Measurements from ENCODE around the gene CHPF2.

The CHPF2 gene

DNA sequence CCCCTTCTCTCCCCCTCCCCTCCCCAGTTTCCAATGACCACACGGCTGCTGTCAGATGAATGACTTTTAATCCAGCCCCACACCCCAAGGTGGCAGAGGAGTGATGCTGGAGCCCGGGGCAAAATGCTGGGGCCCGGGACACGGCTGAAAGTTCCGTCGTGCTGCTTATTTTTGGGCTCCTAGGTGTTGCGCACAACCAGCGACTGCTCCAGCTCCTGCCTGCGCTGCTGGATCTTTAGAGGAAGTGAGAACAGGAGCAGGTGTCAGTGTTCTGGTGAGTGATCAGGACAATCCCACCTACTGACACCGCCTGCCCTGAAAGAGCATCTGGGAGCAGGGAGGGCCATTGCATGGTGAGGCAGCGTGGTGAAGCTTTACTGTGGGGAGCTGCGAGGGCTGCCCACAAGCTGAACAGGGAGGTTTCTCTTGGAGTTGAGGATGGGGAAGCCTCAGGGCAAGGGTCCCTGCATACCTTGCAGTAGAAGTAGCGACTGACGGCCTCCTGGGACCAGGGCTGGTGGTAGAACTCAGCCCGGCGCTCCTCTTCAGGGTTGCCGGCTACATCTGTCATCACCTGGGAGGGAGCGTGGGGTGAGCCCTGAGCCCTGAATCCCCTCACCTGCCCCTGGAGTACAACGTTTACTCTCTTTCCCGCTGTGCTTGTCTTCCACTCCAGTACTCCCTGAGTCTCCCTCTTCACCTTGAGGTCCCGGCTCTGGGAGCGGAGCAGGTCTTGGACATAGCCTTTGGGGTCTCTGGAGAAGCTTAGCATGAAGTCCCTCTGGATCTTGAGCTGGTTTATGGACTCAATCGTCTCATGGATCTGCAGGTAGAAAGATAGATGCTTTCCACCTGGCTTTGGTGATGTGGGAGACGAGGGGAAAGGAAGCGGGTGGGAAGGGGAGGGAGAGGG, 6.9 kb downstream of the CHPF2 start:
- Histone ChIP-seq H3K36me3 (replicated peaks) (peaks cover 76% of the 10 kb centered on the region), H3K27ac (no peak overlapping the region), H3K4me3 (ENCODE audit: low read depth, low read length) (no peak overlapping the region), H3K27me3 (replicated peaks) (no peaks in the 10 kb centered on the region)
- in situ Hi-C loops (cut with HindIII; ENCODE audit: low pct_ligation_motif_present, low sequenced_read_pairs), result no loop called here
- DNase-seq, result no peak
- TF ChIP-seq, protein P1, sequence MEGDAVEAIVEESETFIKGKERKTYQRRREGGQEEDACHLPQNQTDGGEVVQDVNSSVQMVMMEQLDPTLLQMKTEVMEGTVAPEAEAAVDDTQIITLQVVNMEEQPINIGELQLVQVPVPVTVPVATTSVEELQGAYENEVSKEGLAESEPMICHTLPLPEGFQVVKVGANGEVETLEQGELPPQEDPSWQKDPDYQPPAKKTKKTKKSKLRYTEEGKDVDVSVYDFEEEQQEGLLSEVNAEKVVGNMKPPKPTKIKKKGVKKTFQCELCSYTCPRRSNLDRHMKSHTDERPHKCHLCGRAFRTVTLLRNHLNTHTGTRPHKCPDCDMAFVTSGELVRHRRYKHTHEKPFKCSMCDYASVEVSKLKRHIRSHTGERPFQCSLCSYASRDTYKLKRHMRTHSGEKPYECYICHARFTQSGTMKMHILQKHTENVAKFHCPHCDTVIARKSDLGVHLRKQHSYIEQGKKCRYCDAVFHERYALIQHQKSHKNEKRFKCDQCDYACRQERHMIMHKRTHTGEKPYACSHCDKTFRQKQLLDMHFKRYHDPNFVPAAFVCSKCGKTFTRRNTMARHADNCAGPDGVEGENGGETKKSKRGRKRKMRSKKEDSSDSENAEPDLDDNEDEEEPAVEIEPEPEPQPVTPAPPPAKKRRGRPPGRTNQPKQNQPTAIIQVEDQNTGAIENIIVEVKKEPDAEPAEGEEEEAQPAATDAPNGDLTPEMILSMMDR (IDR thresholded peaks at IDR 0.05; ENCODE audit: low read depth, low read length, missing control alignments), result no peak

DNA sequence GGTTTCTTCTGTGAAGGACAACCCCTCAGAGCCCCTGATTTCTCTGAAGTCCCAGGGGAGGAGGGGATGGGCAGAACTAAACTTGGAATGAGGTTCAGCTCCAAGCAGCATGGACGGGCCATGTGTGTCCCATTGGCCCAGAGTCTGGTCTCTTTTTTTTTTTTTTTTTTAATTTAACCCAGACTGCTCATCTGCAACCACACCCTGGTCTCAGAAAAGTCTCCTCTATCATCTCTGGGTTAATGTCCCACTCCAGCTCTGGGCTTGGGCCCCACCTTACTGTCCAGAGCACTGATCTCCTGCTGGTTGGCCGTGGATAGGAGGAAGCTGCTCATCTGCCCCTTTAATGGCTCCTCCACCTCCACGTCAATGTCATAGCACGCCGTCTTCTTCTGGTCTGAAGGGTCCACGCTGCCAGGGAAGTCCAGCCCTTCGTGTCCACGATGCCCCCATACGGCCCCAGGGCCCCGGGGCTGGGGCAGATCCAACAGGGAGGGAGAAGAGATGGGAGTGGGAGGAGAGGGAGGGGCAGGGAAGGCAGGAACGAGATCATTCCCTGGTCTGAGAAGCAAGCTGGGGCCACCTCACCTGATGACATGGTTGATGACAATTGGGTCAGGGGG, 7.7 kb downstream of the CHPF2 start:
- Histone ChIP-seq H3K27ac (no peak overlapping the region), H3K4me3 (ENCODE audit: low read depth, low read length) (no peak overlapping the region), H3K27me3 (replicated peaks) (no peaks in the 10 kb centered on the region), H3K36me3 (replicated peaks) (peaks cover 70% of the 10 kb centered on the region)
- TF ChIP-seq, protein P1 (IDR thresholded peaks at IDR 0.05; ENCODE audit: low read depth, low read length, missing control alignments), result no peak
- no peak for DNase-seq
- in situ Hi-C loops (cut with HindIII; ENCODE audit: low pct_ligation_motif_present, low sequenced_read_pairs), result no loop called here

DNA sequence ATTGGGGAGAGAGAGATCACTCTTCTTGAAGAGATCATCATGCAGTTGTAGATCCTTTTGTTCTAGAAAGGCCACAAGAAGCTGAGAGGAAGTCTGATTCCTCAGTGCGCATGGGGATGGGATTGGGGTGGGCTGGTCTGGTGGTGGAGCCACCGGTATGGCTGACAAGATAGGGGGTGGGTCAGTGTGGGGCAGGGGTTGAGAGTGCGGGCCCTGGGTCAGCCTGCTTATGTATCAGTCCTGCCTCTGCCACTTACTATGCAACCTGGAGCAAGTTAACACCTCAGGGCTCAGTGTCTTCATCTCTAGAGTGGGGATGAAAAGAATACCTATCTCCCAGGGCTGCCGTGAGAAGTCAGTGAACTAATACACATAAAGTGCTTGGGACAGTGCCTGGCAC, 8.3 kb downstream of the CHPF2 start:
- Histone ChIP-seq H3K27me3 (replicated peaks) (no peaks in the 10 kb centered on the region), H3K36me3 (replicated peaks) (peaks cover 64% of the 10 kb centered on the region), H3K4me3 (ENCODE audit: low read depth, low read length) (no peak overlapping the region), H3K27ac (no peak overlapping the region)
- DNase-seq, result no peak
- in situ Hi-C loops (cut with HindIII; ENCODE audit: low pct_ligation_motif_present, low sequenced_read_pairs), result no loop called here
- TF ChIP-seq, protein P1 (IDR thresholded peaks at IDR 0.05; ENCODE audit: low read depth, low read length, missing control alignments), result no peak

DNA sequence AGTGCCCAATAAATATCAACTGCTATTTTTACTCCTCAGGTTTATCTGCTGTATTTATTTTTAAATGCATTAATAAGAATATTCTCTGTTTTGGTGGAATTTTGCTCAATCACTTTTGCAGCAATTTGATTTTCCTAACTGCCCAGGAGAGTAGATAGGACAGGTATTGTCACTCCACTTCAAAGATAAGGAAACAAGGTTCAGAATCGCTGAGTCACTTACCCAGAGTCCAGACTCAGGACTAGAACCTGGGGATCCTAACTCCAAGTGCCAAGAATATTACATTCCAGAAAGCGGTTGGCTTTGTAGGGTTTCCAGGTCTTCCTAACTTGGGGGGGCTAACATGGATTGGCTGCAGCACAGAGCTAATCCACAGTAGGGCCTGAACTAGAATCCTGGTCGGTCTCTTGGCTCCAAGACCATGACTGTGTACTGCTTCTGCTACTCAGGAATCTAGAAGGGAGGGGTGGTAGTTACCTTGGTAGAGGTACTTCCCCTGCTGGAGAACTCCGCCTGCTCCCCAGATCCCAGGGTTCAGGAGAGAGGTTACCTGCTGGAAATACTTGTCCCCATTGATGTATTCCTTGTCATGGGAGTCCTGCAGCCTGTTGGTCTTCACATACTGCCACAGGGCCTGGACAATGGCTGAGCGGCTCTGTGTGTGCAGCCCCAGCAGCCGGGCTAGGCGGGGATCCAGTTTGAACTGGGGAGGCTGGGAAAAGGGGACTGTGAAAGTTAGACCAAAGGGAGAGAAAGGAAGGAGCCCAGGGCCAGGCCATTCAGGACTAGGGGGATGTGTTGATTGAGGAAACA, 8.9 kb downstream of the CHPF2 start:
- Histone ChIP-seq H3K27ac (no peak overlapping the region), H3K36me3 (replicated peaks) (peaks cover 58% of the 10 kb centered on the region), H3K27me3 (replicated peaks) (no peaks in the 10 kb centered on the region), H3K4me3 (ENCODE audit: low read depth, low read length) (no peak overlapping the region)
- in situ Hi-C loops (cut with HindIII; ENCODE audit: low pct_ligation_motif_present, low sequenced_read_pairs), result no loop called here
- TF ChIP-seq, protein P1 (IDR thresholded peaks at IDR 0.05; ENCODE audit: low read depth, low read length, missing control alignments), result no peak
- DNase-seq, result no peak

DNA sequence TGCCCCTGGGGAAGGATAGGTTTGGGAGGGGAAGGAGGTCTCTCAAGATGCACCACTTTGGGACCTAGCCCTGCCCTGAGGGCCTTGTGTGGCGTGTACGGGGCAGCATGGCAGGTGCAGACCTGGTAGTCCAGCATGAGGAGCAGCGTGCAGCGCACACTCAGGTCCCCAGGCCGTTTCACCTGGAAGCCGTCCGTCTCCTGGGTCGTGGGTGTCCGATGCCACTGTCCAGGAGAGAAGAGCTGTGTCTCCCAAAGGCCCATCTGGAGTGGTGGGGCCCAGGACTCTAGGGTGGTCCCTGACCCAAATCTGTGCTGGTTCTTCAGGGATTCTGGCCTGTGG, 9.4 kb downstream of the CHPF2 start:
- peaks cover 52% of the 10 kb centered on the region for H3K36me3 ChIP-seq (replicated peaks)
- H3K27ac ChIP-seq, result no peak overlapping the region
- H3K4me3 ChIP-seq (ENCODE audit: low read depth, low read length), result no peak overlapping the region
- no peaks in the 10 kb centered on the region for H3K27me3 ChIP-seq (replicated peaks)
- in situ Hi-C loops (cut with HindIII; ENCODE audit: low pct_ligation_motif_present, low sequenced_read_pairs), result no loop called here
- TF ChIP-seq, protein P1 (IDR thresholded peaks at IDR 0.05; ENCODE audit: low read depth, low read length, missing control alignments), result no peak
- no peak for DNase-seq

Measured in brain microvascular endothelial cell (primary cell).